BLaER1 treated with 17β-estradiol and CSF1 and Interleukin-3, amounts not matched to agents 10 nM and 100 nM (cell line): ENCODE results near the gene PIM1.
"Not testable (repeated sequence)": the region's sequence is repeated elsewhere in the genome, so short reads cannot be mapped to it uniquely, and the experiment has no call there.

ENCODE experiments used
- H3K27ac ChIP-seq, 11 experiments: shearing (Covaris generic); formaldehyde crosslinking; 2 replicates each; pipeline ENCODE4 v1.8.1; 2022
- H3K27me3 ChIP-seq, 11 experiments: shearing (Covaris generic); formaldehyde crosslinking; 2 replicates each; pipeline ENCODE4 v1.8.1; 2022
- H3K36me3 ChIP-seq, 11 experiments: shearing (Covaris generic); formaldehyde crosslinking; 2 replicates each; pipeline ENCODE4 v1.8.1; 2022
- H3K4me1 ChIP-seq, 10 experiments: shearing (Covaris generic); formaldehyde crosslinking; 2 replicates each; pipeline ENCODE4 v1.8.1; 2022
- H3K4me2 ChIP-seq, 11 experiments: shearing (Covaris generic); formaldehyde crosslinking; 2 replicates each; pipeline ENCODE4 v1.8.1; 2022
- H3K4me3 ChIP-seq, 10 experiments: shearing (Covaris generic); formaldehyde crosslinking; 2 replicates each; pipeline ENCODE4 v1.8.1; 2022
- H3K9ac ChIP-seq, 11 experiments: shearing (Covaris generic); formaldehyde crosslinking; 2 replicates each; pipeline ENCODE4 v1.8.1; 2022
- H3K9me3 ChIP-seq, 11 experiments: shearing (Covaris generic); formaldehyde crosslinking; replicated peaks in 1 of 11; 2 replicates each; pipeline ENCODE4 v1.8.1; 2022
- H4K20me1 ChIP-seq, 11 experiments: shearing (Covaris generic); formaldehyde crosslinking; 2 replicates each; pipeline ENCODE4 v1.8.1; 2022
- Cebpa-rat ChIP-seq, 11 experiments: shearing (Covaris generic); IDR thresholded peaks; 2 replicates each; pipeline ENCODE4 v1.8.1; 2022

The PIM1 gene

DNA sequence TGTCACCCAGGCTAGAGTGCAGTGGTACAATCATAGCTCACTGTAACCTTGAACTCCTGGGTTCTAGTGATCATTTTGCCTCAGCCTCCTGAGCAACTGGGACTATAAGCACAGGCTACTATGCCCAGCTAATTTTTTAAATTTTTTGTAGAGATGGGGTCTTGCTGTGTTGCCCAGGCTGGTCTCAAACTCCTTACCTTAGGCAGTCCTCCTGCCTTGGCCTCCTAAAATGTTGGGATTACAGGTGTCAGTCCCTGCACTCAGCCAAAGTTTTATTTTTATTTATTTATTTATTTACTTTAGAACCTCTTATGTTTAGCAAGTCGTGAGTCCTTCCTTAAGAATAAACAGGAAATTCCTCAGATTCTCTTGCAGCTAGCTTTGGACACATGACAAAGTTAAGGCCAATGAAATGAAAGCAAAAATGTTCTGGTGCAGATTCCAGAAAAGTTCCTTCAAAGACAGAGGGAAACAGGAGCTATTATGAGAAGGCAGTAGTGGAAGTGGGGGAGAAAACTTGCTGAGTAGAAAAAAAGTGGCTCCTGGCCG, 19.1 kb downstream of the PIM1 start:
- H3K9ac ChIP-seq, result peak overlapping the region; percentile 40 to 83 (median 72); a peak in 20 of 22 replicates
- H3K36me3 ChIP-seq, result no peaks in the 10 kb centered on the region
- peaks cover 19 to 100% (median 97%) of the 10 kb centered on the region in 10 experiments for H3K4me1 ChIP-seq
- peak overlapping the region in 10 of 11 experiments; percentile 60 to 87 (median 73); a peak in 19 of 22 replicates for H3K4me2 ChIP-seq
- no peak for TF ChIP-seq Cebpa-rat (IDR thresholded peaks at IDR 0.05)
- peak overlapping the region; percentile 70 to 100 (median 98) for H3K27ac ChIP-seq
- H3K4me3 ChIP-seq, result 0 out of 20 replicates have a peak overlapping the region, but pooled peaks of 1 of the 10 experiments have one; percentile 14
- H3K27me3 ChIP-seq, result no peaks in the 10 kb centered on the region
- H3K9me3 ChIP-seq, result peaks cover 3 to 20% (median 10%) of the 10 kb centered on the region in 11 experiments; a peak in 16 of 22 replicates
- no peaks in the 10 kb centered on the region for H4K20me1 ChIP-seq

DNA sequence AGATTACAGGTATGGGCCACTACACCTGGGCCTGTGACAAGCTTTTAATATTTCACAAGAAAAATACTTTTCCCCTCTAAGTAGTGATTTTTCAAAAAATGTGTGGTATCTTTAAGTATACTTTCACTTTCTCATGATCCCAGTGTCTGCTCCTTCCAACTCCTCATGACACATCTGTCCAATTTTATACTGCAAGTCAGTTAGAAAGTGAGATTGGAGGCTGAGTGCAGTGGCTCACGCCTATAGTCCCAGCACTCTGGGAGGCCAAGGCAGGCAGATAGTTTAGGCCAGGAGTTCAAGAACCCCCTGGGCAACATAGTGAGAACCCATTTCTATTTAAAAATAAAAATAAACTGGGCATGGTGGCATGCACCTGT, 20.2 kb downstream of the PIM1 start:
- Histone ChIP-seq H3K4me1 (peaks cover 15 to 97% (median 88%) of the 10 kb centered on the region in 10 experiments; a peak in 19 of 20 replicates), H3K4me3 (no peak overlapping the region), H3K4me2 (peak overlapping the region; percentile 36 to 87 (median 71); a peak in 21 of 22 replicates), H3K36me3 (no peaks in the 10 kb centered on the region), H3K9ac (peak overlapping the region; percentile 40 to 83 (median 72); a peak in 20 of 22 replicates), H3K9me3 (peaks cover 3 to 20% (median 10%) of the 10 kb centered on the region in 11 experiments; a peak in 16 of 22 replicates), H3K27me3 (no peaks in the 10 kb centered on the region), H4K20me1 (no peaks in the 10 kb centered on the region), H3K27ac (peak overlapping the region; percentile 70 to 100 (median 98))
- peak in 1 of 11 experiments; percentile 6; a peak in 1 of 22 replicates for TF ChIP-seq Cebpa-rat (IDR thresholded peaks at IDR 0.05)

DNA sequence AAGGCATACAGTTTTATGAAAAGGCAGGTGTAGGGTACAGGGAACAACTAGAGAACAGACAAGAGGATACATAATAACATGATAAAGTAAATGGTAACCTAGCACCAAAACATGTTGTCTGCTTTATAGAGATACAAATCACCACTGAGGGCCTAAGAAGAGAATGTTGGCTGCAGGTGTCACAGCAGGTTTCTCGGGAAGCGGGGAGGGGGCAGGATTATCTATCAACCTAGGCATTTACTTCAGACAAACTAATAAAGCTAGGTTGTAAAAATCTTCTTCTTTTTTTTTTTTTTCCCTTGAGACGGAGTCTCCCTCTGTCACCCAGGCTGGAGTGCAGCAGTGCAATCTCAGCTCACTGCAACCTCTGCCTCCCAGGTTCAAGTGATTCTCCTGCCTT, 22.7 kb downstream of the PIM1 start:
- Histone ChIP-seq H3K4me2 (peak overlapping the region in 7 of 11 experiments; percentile 64 to 87 (median 75); a peak in 14 of 22 replicates), H3K4me1 (peaks cover 15 to 72% (median 63%) of the 10 kb centered on the region in 10 experiments; a peak in 19 of 20 replicates), H4K20me1 (no peaks in the 10 kb centered on the region), H3K27me3 (no peaks in the 10 kb centered on the region), H3K27ac (peak overlapping the region in 10 of 11 experiments; percentile 3 to 100 (median 98); a peak in 15 of 22 replicates), H3K9me3 (peaks cover 0 to 12% (median 5%) of the 10 kb centered on the region in 11 experiments; a peak in 14 of 22 replicates), H3K9ac (peak overlapping the region in 5 of 11 experiments; percentile 7 to 83 (median 72); a peak in 8 of 22 replicates), H3K36me3 (no peaks in the 10 kb centered on the region), H3K4me3 (no peak overlapping the region)
- TF ChIP-seq Cebpa-rat (IDR thresholded peaks at IDR 0.05), result no peak

DNA sequence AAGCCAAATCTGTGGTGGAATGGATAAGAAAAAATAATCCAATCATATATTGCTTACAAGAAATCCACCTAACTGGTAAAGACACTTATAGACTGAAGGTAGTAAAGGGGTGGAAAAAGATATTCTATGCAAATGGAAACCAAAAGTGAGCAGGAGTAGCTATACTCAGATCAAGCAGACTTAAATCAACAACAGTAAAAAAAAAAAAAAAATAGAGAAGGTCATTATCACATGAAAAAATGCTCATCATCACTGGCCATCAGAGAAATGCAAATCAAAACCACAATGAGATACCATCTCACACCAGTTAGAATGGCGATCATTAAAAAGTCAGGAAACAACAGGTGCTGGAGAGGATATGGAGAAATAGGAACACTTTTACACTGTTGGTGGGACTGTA, 24.9 kb downstream of the PIM1 start:
- H3K27me3 ChIP-seq, H3K9ac ChIP-seq, H3K4me3 ChIP-seq, H4K20me1 ChIP-seq, H3K36me3 ChIP-seq, H3K9me3 ChIP-seq, H3K4me2 ChIP-seq: not testable (repeated sequence)
- Histone ChIP-seq H3K4me1 (peaks cover 6 to 56% (median 42%) of the 10 kb centered on the region in 10 experiments; a peak in 19 of 20 replicates), H3K27ac (peak overlapping the region in 4 of 11 experiments; percentile 11 to 100 (median 56); a peak in 6 of 22 replicates)

DNA sequence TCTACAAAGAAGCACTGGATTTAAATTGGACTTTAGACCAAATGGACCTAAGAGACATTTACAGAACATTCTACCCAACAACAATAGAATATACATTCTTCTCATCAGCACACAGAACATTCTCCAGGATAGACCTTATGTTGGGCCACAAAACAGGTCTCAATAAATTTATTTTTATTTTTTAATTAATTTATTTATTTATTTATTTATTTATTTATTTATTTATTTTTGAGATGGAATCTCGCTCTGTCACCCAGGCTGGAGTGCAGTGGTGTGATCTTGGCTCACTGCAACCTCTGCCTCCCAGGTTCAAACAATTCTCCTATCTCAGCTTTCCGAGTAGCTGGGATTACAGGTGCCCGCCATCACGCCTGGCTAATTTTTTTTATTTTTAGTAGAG, 26.5 kb downstream of the PIM1 start:
- not testable (repeated sequence) for H4K20me1 ChIP-seq, H3K36me3 ChIP-seq, H3K9ac ChIP-seq, H3K4me2 ChIP-seq, H3K27ac ChIP-seq, H3K4me3 ChIP-seq, H3K9me3 ChIP-seq, H3K27me3 ChIP-seq
- peaks cover 0 to 51% (median 30%) of the 10 kb centered on the region in 10 experiments; a peak in 18 of 20 replicates for H3K4me1 ChIP-seq

DNA sequence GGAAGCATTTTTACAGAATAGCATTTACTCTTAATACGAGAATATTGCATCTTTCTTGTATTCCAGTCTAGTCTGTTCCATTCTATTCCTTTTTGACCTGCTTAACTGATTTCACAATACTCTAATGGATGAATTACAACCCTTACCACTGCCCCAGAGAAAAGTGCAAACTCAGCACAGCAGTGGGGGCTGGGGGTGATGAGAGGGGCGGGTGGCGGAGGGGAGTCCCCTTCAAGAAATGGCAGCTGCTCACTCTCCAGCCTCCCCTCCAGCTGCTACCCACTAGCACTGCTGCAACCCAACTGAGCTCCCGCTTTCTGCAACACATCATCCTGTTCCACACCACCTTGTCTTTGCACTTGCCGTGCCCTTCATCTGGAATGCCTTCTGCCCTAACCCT, 30.1 kb downstream of the PIM1 start:
- Histone ChIP-seq H3K9me3 (no peaks in the 10 kb centered on the region), H3K36me3 (no peaks in the 10 kb centered on the region), H3K27ac (no peak overlapping the region), H4K20me1 (no peaks in the 10 kb centered on the region), H3K4me2 (peak overlapping the region in 3 of 11 experiments; percentile 22 to 40 (median 23); a peak in 3 of 22 replicates), H3K9ac (no peak overlapping the region), H3K27me3 (no peaks in the 10 kb centered on the region), H3K4me1 (peaks cover 8 to 54% (median 26%) of the 10 kb centered on the region in 10 experiments), H3K4me3 (no peak overlapping the region)
- no peak for TF ChIP-seq Cebpa-rat (IDR thresholded peaks at IDR 0.05)

DNA sequence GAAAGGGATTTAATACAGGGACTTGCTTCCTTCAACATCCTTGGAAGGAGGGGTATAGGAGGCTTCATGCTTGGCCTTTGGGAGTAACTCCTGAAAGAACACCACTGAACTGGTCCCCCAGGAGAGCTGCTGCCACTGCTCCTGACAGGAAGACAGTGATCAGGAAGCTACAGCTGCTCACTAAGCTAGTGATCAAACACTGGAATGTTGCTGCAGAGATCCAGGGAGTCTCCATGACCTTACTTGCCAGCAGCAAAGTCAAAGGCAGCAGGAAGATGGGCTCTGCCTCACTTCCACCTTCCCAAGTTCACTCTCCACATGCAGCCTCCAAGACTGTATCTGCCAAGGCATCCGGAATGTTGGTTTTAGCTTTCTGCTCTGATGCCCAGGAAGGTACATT, 31.8 kb downstream of the PIM1 start:
- no peaks in the 10 kb centered on the region for H4K20me1 ChIP-seq
- no peak overlapping the region; a peak in 1 of 22 replicates for H3K9ac ChIP-seq
- no peak for TF ChIP-seq Cebpa-rat (IDR thresholded peaks at IDR 0.05)
- no peak overlapping the region for H3K4me3 ChIP-seq
- no peak overlapping the region for H3K27ac ChIP-seq
- H3K9me3 ChIP-seq, result no peaks in the 10 kb centered on the region
- H3K4me1 ChIP-seq, result peaks cover 20 to 70% (median 41%) of the 10 kb centered on the region in 10 experiments
- H3K36me3 ChIP-seq, result no peaks in the 10 kb centered on the region
- peak overlapping the region in 7 of 11 experiments; percentile 10 to 63 (median 41); a peak in 13 of 22 replicates for H3K4me2 ChIP-seq
- H3K27me3 ChIP-seq, result no peaks in the 10 kb centered on the region

DNA sequence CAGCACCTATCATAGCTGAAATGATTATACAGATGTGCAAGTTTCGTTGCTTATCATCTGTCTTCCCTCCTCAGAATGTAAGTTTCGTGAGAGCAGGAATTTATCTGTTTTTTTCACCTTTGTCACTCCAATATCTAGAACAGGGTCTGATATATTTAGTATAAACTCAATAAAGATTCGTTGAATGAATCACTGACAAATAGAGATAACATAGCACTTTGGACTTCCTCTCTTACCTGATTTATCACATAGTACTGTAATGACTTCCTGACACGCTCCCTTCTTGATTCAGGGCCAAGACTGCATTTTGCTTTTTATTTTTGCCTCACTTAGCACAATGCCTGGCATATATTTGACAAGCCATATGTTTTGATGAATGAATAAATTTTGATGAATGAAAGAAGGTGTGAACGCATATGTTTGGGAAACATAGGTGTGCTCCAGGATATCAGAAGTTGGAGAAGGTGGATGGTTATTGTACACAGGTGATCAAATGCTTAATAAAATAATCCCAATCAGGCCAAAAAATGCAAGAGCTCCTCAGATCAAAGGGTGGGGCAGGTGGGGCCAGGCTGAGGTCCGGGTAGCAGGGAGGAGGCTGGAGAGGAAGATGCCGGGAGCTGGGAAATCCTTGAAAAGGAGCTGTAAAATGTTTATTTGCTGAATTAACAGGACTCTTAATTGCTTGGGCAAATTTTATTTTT, 33.0 kb downstream of the PIM1 start:
- Histone ChIP-seq H3K9ac (no peak overlapping the region), H3K27ac (no peak overlapping the region), H3K4me1 (peaks cover 20 to 82% (median 44%) of the 10 kb centered on the region in 10 experiments), H3K27me3 (no peaks in the 10 kb centered on the region), H3K36me3 (no peaks in the 10 kb centered on the region), H3K4me3 (no peak overlapping the region), H4K20me1 (no peaks in the 10 kb centered on the region), H3K9me3 (no peaks in the 10 kb centered on the region), H3K4me2 (peak overlapping the region in 10 of 11 experiments; percentile 8 to 63 (median 19); a peak in 14 of 22 replicates)
- TF ChIP-seq Cebpa-rat (IDR thresholded peaks at IDR 0.05), result no peak

DNA sequence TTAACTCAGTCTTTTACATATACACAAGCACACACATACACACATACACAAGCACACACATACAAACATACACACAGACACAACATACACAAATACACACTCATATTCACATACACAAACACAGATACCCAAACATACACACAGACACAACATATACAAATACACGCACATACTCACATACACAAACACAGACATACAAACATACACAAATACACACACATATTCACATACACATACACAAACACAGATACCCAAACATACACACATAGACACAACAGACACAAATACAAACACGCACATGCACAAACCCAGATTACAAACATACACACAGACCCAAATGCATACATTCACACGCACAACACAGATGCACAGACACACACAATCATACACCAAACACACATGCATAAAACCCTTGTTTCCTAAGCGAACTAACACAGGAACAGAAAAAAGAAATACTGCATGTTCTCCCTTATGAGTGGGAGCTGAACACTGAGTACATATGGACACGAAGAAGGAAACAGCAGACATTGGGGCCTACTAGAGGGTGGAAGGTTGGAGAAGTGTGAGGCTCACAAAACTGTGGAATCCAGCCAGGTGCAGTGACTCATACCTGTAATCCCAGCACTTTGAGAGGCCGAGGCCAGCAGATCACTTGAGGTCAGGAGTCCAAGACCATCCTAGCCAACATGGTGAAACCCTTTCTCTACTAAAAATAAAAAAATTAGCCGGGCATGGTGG, 34.2 kb downstream of the PIM1 start:
- peak overlapping the region in 3 of 11 experiments; percentile 69 to 88 (median 74); a peak in 7 of 22 replicates for H3K4me2 ChIP-seq

More for the DNA sequence above, 34.2 kb downstream of the PIM1 start:
- H3K36me3 ChIP-seq, result no peaks in the 10 kb centered on the region
- no peak for TF ChIP-seq Cebpa-rat (IDR thresholded peaks at IDR 0.05)
- H3K9ac ChIP-seq, result no peak overlapping the region
- no peaks in the 10 kb centered on the region for H3K27me3 ChIP-seq
- H3K4me3 ChIP-seq, result no peak overlapping the region
- H3K9me3 ChIP-seq, result no peaks in the 10 kb centered on the region
- peaks cover 20 to 94% (median 50%) of the 10 kb centered on the region in 10 experiments for H3K4me1 ChIP-seq
- peak overlapping the region in 2 of 11 experiments; percentile 4 to 65; a peak in 3 of 22 replicates for H3K27ac ChIP-seq
- no peaks in the 10 kb centered on the region for H4K20me1 ChIP-seq
